ENCODE data around the gene CPNE9.

Gene CPNE9

GRCh38 chr3:9716801-9717555 is 13.3 kb downstream of the CPNE9 start:
- no peak for DNase-seq (ENCODE audit: low spot score)

- DNase-seq (ENCODE audit: low spot score) = no peak
Measured at GRCh38 chr3:9717563-9717962, 13.9 kb downstream of the CPNE9 start.

GRCh38 chr3:9718118-9718517 is 14.5 kb downstream of the CPNE9 start:
- no peak for DNase-seq (ENCODE audit: low spot score)

- DNase-seq (ENCODE audit: low spot score) = no peak
Measured at GRCh38 chr3:9721015-9721699, 17.5 kb downstream of the CPNE9 start.

GRCh38 chr3:9721700-9722060 is 18.0 kb downstream of the CPNE9 start:
- DNase-seq (ENCODE audit: low spot score) = no peak

GRCh38 chr3:9725775-9726515 is 22.3 kb downstream of the CPNE9 start:
- no peak for DNase-seq (ENCODE audit: low spot score)

- peak; percentile 71 for DNase-seq (ENCODE audit: low spot score)
Measured at GRCh38 chr3:9727041-9727595, 23.5 kb downstream of the CPNE9 start.

GRCh38 chr3:9727743-9728142 is 24.1 kb downstream of the CPNE9 start:
- no peak for DNase-seq (ENCODE audit: low spot score)

GRCh38 chr3:9729419-9729818 is 25.8 kb downstream of the CPNE9 start:
- no peak for DNase-seq (ENCODE audit: low spot score)

- DNase-seq (ENCODE audit: low spot score) = no peak
Measured at GRCh38 chr3:9730657-9731205, 27.1 kb downstream of the CPNE9 start.

GRCh38 chr3:9731206-9732079 is 27.8 kb downstream of the CPNE9 start, which contains the start of gene BRPF1:
BRPF1 (plus strand) TSS chr3:9731735; CDS start chr3:9734141, 2,406 bp downstream.
- DNase-seq (ENCODE audit: low spot score) = peak; percentile 100

- peak; percentile 27 for DNase-seq (ENCODE audit: low spot score)
Measured at GRCh38 chr3:9732080-9732739, 28.6 kb downstream of the CPNE9 start.

GRCh38 chr3:9732740-9733115 is 29.1 kb downstream of the CPNE9 start:
- no peak for DNase-seq (ENCODE audit: low spot score)

- no peak for DNase-seq (ENCODE audit: low spot score)
Measured at GRCh38 chr3:9736831-9737230, 33.2 kb downstream of the CPNE9 start.

- no peak for DNase-seq (ENCODE audit: low spot score)
Measured at GRCh38 chr3:9739181-9739580, 35.5 kb downstream of the CPNE9 start.

GRCh38 chr3:9742560-9742959 is 38.9 kb downstream of the CPNE9 start:
- DNase-seq (ENCODE audit: low spot score) = no peak

- no peak for DNase-seq (ENCODE audit: low spot score)
Measured at GRCh38 chr3:9743548-9743947, 39.9 kb downstream of the CPNE9 start.

- DNase-seq (ENCODE audit: low spot score) = no peak
Measured at GRCh38 chr3:9744162-9744561, 40.5 kb downstream of the CPNE9 start.

GRCh38 chr3:9745521-9745920 is 41.9 kb downstream of the CPNE9 start:
- no peak for DNase-seq (ENCODE audit: low spot score)

- DNase-seq (ENCODE audit: low spot score) = no peak
Measured at GRCh38 chr3:9746330-9746729, 42.7 kb downstream of the CPNE9 start.

GRCh38 chr3:9747267-9747666 is 43.6 kb downstream of the CPNE9 start:
- no peak for DNase-seq (ENCODE audit: low spot score)

All from CD4-positive, alpha-beta T cell treated with Interleukin-2 at 100 ng/mL for 4 hours (primary cell).